Smooth muscle cell (in vitro differentiated cells): ENCODE results near the gene DNAJC17. TPM values are rescaled to one million over a fixed set of nuclear protein-coding genes. Genes with fewer than 3 reads are reported as not detected.

Source experiments
- DNase-seq: peaks from one replicate; lab custom pipeline; 2025; ENCODE audit not compliant: unreplicated experiment; lab: John Stamatoyannopoulos, UW
- H2AFZ ChIP-seq: fragments of 200-600 bp; sonication (generic); 2 replicates; pipeline ENCODE4 v1.6.0; 2016; ENCODE audit warnings: antibody characterized with exemption, low read depth, mild to moderate bottlenecking
- H3F3A ChIP-seq: fragments of 200-600 bp; sonication (generic); 2 replicates; pipeline ENCODE4 v1.6.0; 2017; ENCODE audit warnings: antibody characterized with exemption, low read depth
- H3K27ac ChIP-seq: fragments of 200-600 bp; sonication (generic); 2 replicates; pipeline ENCODE4 v1.5.1; 2016; ENCODE audit warnings: low read depth, mild to moderate bottlenecking
- H3K27me3 ChIP-seq: fragments of 200-600 bp; sonication (generic); 2 replicates; pipeline ENCODE4 v1.6.1; 2016; ENCODE audit warnings: low read depth, mild to moderate bottlenecking
- H3K36me3 ChIP-seq: fragments of 200-600 bp; sonication (generic); 2 replicates; pipeline ENCODE4 v1.5.1; 2016; ENCODE audit warnings: low read depth
- H3K4me1 ChIP-seq: fragments of 200-600 bp; sonication (generic); 2 replicates; pipeline ENCODE4 v1.5.1; 2016; ENCODE audit warnings: low read depth
- H3K4me2 ChIP-seq: fragments of 200-600 bp; sonication (generic); 2 replicates; pipeline ENCODE4 v1.6.0; 2016; ENCODE audit warnings: mild to moderate bottlenecking
- H3K4me3 ChIP-seq: fragments of 200-600 bp; sonication (generic); 2 replicates; pipeline ENCODE4 v1.5.1; 2016; ENCODE audit warnings: mild to moderate bottlenecking
- H3K79me2 ChIP-seq: fragments of 200-600 bp; sonication (generic); 2 replicates; pipeline ENCODE4 v1.6.0; 2016; ENCODE audit warnings: low read depth, mild to moderate bottlenecking
- H3K9ac ChIP-seq: fragments of 200-600 bp; sonication (generic); 2 replicates; pipeline ENCODE4 v1.6.0; 2016; ENCODE audit warnings: low read depth
- H3K9me3 ChIP-seq: fragments of 200-600 bp; sonication (generic); replicated peaks from 2 replicates; pipeline ENCODE4 v1.5.1; 2016; ENCODE audit warnings: low read depth
- H4K20me1 ChIP-seq: fragments of 200-600 bp; sonication (generic); 2 replicates; pipeline ENCODE4 v1.6.0; 2016; ENCODE audit warnings: low read depth
- CTCF ChIP-seq: fragments of 200-600 bp; sonication (generic); IDR thresholded peaks from 2 replicates; pipeline ENCODE4 v1.5.1; 2017; ENCODE audit warnings: borderline replicate concordance, mild to moderate bottlenecking, antibody characterized with exemption; ENCODE audit not compliant: insufficient read depth, poor library complexity, severe bottlenecking
- WGBS: methylation state at CpG from one replicate; pipeline ENCODE4 v1.1.7; 2016; ENCODE audit warnings: low lambda C conversion rate; 5-methylcytosine and 5-hydroxymethylcytosine counted together
- polyA plus RNA-seq: library from polyadenylated mRNA; unstranded; fragments of >200 nt; fragmentation: Nextera tagmentation; extraction: Ambion mirVana; gene quantifications from 2 replicates; pipeline ENCODE4 v1.2.1, GENCODE V29; 2016
- total RNA-seq: library from RNA; depleted of rRNA; stranded (reverse); fragments of >200 nt; gene quantifications from 2 replicates; pipeline ENCODE4 v1.2.3, GENCODE V29; 2014

Gene DNAJC17
- total and polyA plus RNA-seq, 2 experiments from 2014 or later, result 25.0 to 33.6 TPM

GRCh38 chr15:40731034-40731433, 76.2 kb downstream of the DNAJC17 start:
- no peaks in the 10 kb centered on the region for H3F3A ChIP-seq
- H3K9ac ChIP-seq, result no peak overlapping the region
- DNase-seq, result no peak
- H3K4me2 ChIP-seq, result no peak overlapping the region
- H3K4me1 ChIP-seq, result no peaks in the 10 kb centered on the region
- no peaks in the 10 kb centered on the region for H3K79me2 ChIP-seq
- no peak overlapping the region for H3K4me3 ChIP-seq
- WGBS, result 82% methylated on average over 3 of the region's 3 CpGs
- H3K27ac ChIP-seq, result no peak overlapping the region
- H2AFZ ChIP-seq, result no peak overlapping the region
- TF ChIP-seq CTCF, result no peak
- H3K27me3 ChIP-seq, result no peaks in the 10 kb centered on the region
- H3K9me3 ChIP-seq, result no peaks in the 10 kb centered on the region
- no peaks in the 10 kb centered on the region for H3K36me3 ChIP-seq
- H4K20me1 ChIP-seq, result no peaks in the 10 kb centered on the region

- Histone ChIP-seq H3K4me1 (no peaks in the 10 kb centered on the region), H3K79me2 (no peaks in the 10 kb centered on the region), H3K4me3 (no peak overlapping the region), H3K36me3 (no peaks in the 10 kb centered on the region), H3K27ac (no peak overlapping the region), H3K27me3 (no peaks in the 10 kb centered on the region), H3K9ac (no peak overlapping the region), H3K9me3 (no peaks in the 10 kb centered on the region), H3F3A (no peaks in the 10 kb centered on the region), H2AFZ (no peak overlapping the region), H4K20me1 (no peaks in the 10 kb centered on the region), H3K4me2 (no peak overlapping the region)
- TF ChIP-seq CTCF, result no peak
- no peak for DNase-seq
- 95% methylated on average over 2 of the region's 2 CpGs for WGBS
Measured at GRCh38 chr15:40723919-40724318, 83.4 kb downstream of the DNAJC17 start.

- TF ChIP-seq CTCF, result no peak
- H3K9me3 ChIP-seq, result no peaks in the 10 kb centered on the region
- H3K9ac ChIP-seq, result no peak overlapping the region
- no peaks in the 10 kb centered on the region for H4K20me1 ChIP-seq
- no peaks in the 10 kb centered on the region for H3K27me3 ChIP-seq
- H2AFZ ChIP-seq, result no peak overlapping the region
- 99% methylated on average over 2 of the region's 2 CpGs for WGBS
- H3K4me2 ChIP-seq, result no peak overlapping the region
- no peaks in the 10 kb centered on the region for H3K36me3 ChIP-seq
- H3K27ac ChIP-seq, result no peak overlapping the region
- H3K4me3 ChIP-seq, result no peak overlapping the region
- no peaks in the 10 kb centered on the region for H3K4me1 ChIP-seq
- no peak for DNase-seq
- H3K79me2 ChIP-seq, result no peaks in the 10 kb centered on the region
- no peaks in the 10 kb centered on the region for H3F3A ChIP-seq
Measured at GRCh38 chr15:40722934-40723333, 84.3 kb downstream of the DNAJC17 start.

- no peaks in the 10 kb centered on the region for H3K27me3 ChIP-seq
- WGBS, result 91% methylated on average over 4 of the region's 4 CpGs
- H3K36me3 ChIP-seq, result no peaks in the 10 kb centered on the region
- H3K4me1 ChIP-seq, result no peaks in the 10 kb centered on the region
- H3K79me2 ChIP-seq, result no peaks in the 10 kb centered on the region
- no peak overlapping the region for H3K27ac ChIP-seq
- H3F3A ChIP-seq, result no peaks in the 10 kb centered on the region
- H3K9ac ChIP-seq, result no peak overlapping the region
- H4K20me1 ChIP-seq, result no peaks in the 10 kb centered on the region
- H3K4me3 ChIP-seq, result no peak overlapping the region
- no peak overlapping the region for H3K4me2 ChIP-seq
- DNase-seq, result no peak
- no peak for TF ChIP-seq CTCF
- H3K9me3 ChIP-seq, result no peaks in the 10 kb centered on the region
- H2AFZ ChIP-seq, result no peak overlapping the region
Measured at GRCh38 chr15:40722354-40722753, 84.9 kb downstream of the DNAJC17 start.
